Left lung (tissue), 10 donors: ENCODE data around the gene RANBP9. TPM values are rescaled to one million over a fixed set of nuclear protein-coding genes. Genes with fewer than 3 reads are reported as not detected.

ENCODE experiments used
- ATAC-seq: fragments of 200-7000 bp; cut with Tn5 transposase; one replicate; pipeline ENCODE4 v1.9.1; 2020; ENCODE audit warnings: moderate library complexity
- DNase-seq, 4 donors: peaks; one replicate each; pipeline ENCODE4 v3.0.0-alpha.2; 2013 to 2020
- H3K27ac ChIP-seq, 2 donors: fragments of 200-600 bp; sonication (generic) in 1 of 2; one replicate each; pipeline versions ENCODE4 v1.5.0 to v1.8.0; 2020 to 2021
- H3K27me3 ChIP-seq, 2 donors: fragments of 200-600 bp; sonication (generic) in 1 of 2; one replicate each; pipeline versions ENCODE4 v1.5.0 to v1.8.0; 2020 to 2021
- H3K36me3 ChIP-seq, 2 donors: fragments of 200-600 bp; sonication (generic) in 1 of 2; one replicate each; pipeline versions ENCODE4 v1.5.0 to v1.8.0; 2020 to 2021
- H3K4me1 ChIP-seq, 2 donors: fragments of 200-600 bp; one replicate each; pipeline ENCODE4 v1.8.0; 2021
- H3K4me3 ChIP-seq, 2 donors: fragments of 200-600 bp; sonication (generic) in 1 of 2; one replicate each; pipeline versions ENCODE4 v1.5.0 to v1.8.0; 2020 to 2021; ENCODE audit warnings: mild to moderate bottlenecking in 1 of 2
- H3K9me3 ChIP-seq, 2 donors: fragments of 200-600 bp; sonication (generic) in 1 of 2; one replicate each; pipeline versions ENCODE4 v1.5.0 to v1.8.0; 2020 to 2021
- intact Hi-C, 2 donors: fragments of 100-400 bp; cut with DNase I; formaldehyde crosslinking; loops; one replicate each; pipeline versions ENCODE4 v1.11.2 to v1.14.2; 2022
- polyA plus RNA-seq, 6 donors: library from polyadenylated mRNA; unstranded; fragments of 120-200 nt; gene quantifications; one replicate each; pipeline ENCODE4 v1.2.1, GENCODE V29; 2013; ENCODE audit not compliant: insufficient read length in 6 of 6
- total RNA-seq, 2 donors: library from RNA; stranded (reverse); fragmentation: NEBNext Ultra II Directional; extraction: Animal tissue kit (Norgen Biotek cat#: 25700); gene quantifications; one replicate each; pipeline ENCODE4 v1.2.1, GENCODE V29; 2021
- TF ChIP-seq, protein P1 (sequence below), 2 donors: fragments of 200-600 bp; sonication (generic) in 1 of 2; IDR thresholded peaks; one replicate each; pipeline versions ENCODE4 v1.5.0 to v1.8.0; 2021; ENCODE audit warnings: antibody characterized with exemption in 2 of 2
- donor health status: DM: no; HTN: yes; CAD: no.
- donor health status: DM: no; HTN: no; CAD: no.

The RANBP9 gene
- total and polyA plus RNA-seq, 8 donors, result 34.9 to 49.4 (median 45.1) TPM

- TF ChIP-seq, protein P1, sequence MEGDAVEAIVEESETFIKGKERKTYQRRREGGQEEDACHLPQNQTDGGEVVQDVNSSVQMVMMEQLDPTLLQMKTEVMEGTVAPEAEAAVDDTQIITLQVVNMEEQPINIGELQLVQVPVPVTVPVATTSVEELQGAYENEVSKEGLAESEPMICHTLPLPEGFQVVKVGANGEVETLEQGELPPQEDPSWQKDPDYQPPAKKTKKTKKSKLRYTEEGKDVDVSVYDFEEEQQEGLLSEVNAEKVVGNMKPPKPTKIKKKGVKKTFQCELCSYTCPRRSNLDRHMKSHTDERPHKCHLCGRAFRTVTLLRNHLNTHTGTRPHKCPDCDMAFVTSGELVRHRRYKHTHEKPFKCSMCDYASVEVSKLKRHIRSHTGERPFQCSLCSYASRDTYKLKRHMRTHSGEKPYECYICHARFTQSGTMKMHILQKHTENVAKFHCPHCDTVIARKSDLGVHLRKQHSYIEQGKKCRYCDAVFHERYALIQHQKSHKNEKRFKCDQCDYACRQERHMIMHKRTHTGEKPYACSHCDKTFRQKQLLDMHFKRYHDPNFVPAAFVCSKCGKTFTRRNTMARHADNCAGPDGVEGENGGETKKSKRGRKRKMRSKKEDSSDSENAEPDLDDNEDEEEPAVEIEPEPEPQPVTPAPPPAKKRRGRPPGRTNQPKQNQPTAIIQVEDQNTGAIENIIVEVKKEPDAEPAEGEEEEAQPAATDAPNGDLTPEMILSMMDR (IDR thresholded peaks at IDR 0.05), result no peak
- peaks cover 0 to 24% of the 10 kb centered on the region in 2 donors for H3K4me1 ChIP-seq
- DNase-seq, result no peak
Observed at GRCh38 chr6:13680448-13680968, 31.1 kb downstream of the RANBP9 start.

DNA sequence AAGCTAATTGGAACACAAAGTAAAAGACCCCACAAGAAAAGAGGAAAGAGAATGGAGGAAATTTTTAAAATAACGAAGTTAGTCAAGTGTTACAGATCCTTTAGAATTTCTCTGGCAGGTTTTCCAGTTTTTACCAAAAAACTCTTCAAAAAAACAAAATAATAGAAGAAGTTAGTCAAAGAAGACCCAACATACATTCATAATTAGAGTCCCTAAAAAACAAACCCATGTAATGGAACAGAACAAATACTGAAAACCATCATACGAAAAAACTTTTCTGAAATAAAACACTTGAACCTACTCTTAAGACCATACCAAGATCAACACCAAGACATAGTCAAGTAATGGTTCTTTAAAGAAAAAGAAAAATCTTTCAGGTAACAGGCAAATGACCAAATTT is 31.6 kb downstream of the RANBP9 start:
- Histone ChIP-seq H3K36me3 (no peaks in the 10 kb centered on the region), H3K4me3 (no peak overlapping the region), H3K27ac (no peak overlapping the region), H3K9me3 (peaks cover 0 to 5% of the 10 kb centered on the region in 2 donors), H3K4me1 (peaks cover 0 to 29% of the 10 kb centered on the region in 2 donors), H3K27me3 (no peaks in the 10 kb centered on the region)
- DNase-seq (no peak), ATAC-seq (no peak)
- TF ChIP-seq, protein P1 (IDR thresholded peaks at IDR 0.05), result no peak
- intact Hi-C loops, result no loop called here

More at GRCh38 chr6:13680448-13680968, 31.1 kb downstream of the RANBP9 start:
- peaks cover 0 to 5% of the 10 kb centered on the region in 2 donors for H3K9me3 ChIP-seq
- H3K27me3 ChIP-seq, result no peaks in the 10 kb centered on the region
- no peaks in the 10 kb centered on the region for H3K36me3 ChIP-seq
- H3K4me3 ChIP-seq, result no peak overlapping the region
- H3K27ac ChIP-seq, result no peak overlapping the region
- intact Hi-C loops, result no loop called here
- ATAC-seq, result no peak

DNA sequence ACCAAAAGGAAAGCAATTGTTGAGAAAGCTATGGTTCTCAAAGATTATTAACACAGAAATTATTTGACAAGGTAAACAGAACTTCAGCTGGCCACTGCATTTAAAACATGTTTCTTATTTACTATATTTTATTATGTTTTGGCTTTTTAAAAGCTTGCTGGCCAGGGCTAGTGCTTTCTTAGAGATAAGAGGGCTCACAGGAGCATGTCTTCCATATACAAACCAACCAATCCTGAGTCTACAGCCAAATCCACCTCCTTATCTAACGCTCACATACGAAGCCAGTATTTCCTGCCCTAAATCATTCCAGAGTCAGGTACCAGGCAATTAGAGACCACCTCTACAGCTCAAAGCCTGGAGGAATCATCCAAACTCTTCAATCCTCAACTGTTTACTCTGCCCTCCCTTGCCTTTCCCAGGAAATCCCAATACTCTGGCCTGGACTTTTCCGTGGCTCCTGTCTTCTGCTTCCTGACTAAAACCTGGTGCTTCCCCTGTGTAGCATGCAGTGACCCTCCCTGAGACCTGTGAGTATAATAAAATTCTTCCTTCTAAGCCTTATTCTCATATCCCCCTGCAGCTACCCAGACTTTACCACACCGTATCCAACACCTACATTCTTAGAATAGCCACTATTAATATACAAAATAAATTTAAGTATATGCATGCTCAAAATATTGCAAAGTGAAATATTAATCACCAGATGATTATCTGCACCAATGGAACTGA is 33.2 kb downstream of the RANBP9 start:
- Histone ChIP-seq H3K27ac (peak overlapping the region in 1 of 2 donors; percentile 63), H3K4me3 (no peak overlapping the region)
- no peak for DNase-seq

GRCh38 chr6:13677878-13678254 is 33.8 kb downstream of the RANBP9 start:
- Histone ChIP-seq H3K9me3 (peaks cover 0 to 5% of the 10 kb centered on the region in 2 donors), H3K36me3 (no peaks in the 10 kb centered on the region), H3K27me3 (no peaks in the 10 kb centered on the region), H3K4me1 (peaks cover 0 to 49% of the 10 kb centered on the region in 2 donors), H3K4me3 (no peak overlapping the region), H3K27ac (peak overlapping the region in 1 of 2 donors; percentile 63)
- intact Hi-C loops, result no loop called here
- TF ChIP-seq, protein P1 (IDR thresholded peaks at IDR 0.05), result no peak
- ATAC-seq (no peak), DNase-seq (no peak)

More for the DNA sequence above, 33.2 kb downstream of the RANBP9 start:
- Histone ChIP-seq H3K36me3 (no peaks in the 10 kb centered on the region), H3K4me1 (peaks cover 0 to 44% of the 10 kb centered on the region in 2 donors), H3K9me3 (peaks cover 0 to 5% of the 10 kb centered on the region in 2 donors), H3K27me3 (no peaks in the 10 kb centered on the region)
- TF ChIP-seq, protein P1 (IDR thresholded peaks at IDR 0.05), result no peak
- intact Hi-C loops, result no loop called here
- ATAC-seq, result peak; percentile 32

DNA sequence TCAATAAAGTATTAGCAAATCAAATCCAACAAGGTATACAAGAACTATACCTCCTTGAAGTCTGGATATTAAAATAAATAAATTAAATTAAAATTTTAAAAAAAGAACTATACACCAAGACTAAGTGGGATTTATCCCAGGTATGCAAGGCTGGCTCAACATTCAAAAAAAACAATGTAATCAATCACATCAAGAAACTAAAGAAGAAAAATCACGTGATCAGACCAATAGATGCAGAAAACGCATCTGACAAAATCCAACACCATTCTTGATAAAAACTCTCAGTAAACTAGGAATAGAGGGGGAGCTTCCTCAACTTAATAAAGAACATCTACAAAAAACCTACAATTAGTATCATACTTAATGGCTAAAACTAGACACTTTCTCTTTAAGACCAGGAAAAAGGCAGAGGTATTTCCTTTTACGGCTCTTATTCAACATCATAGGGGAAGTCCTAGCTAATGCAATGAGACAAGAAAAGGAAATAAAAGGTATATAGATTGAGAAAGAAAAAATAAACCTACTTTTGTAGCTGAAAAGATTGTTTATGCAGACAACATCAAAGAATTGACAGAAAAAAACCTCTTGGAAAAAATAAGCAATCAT is 35.0 kb downstream of the RANBP9 start:
- ATAC-seq, result no peak
- peaks cover 0 to 5% of the 10 kb centered on the region in 2 donors for H3K9me3 ChIP-seq
- no peaks in the 10 kb centered on the region for H3K27me3 ChIP-seq
- intact Hi-C loops, result no loop called here
- no peak overlapping the region for H3K27ac ChIP-seq
- H3K4me1 ChIP-seq, result peaks cover 0 to 58% of the 10 kb centered on the region in 2 donors
- no peak for DNase-seq
- no peaks in the 10 kb centered on the region for H3K36me3 ChIP-seq
- TF ChIP-seq, protein P1 (IDR thresholded peaks at IDR 0.05), result no peak
- H3K4me3 ChIP-seq, result no peak overlapping the region
